PC-3 (cell line): Measurements from ENCODE around the gene JUNB.

Experiments
- EZH2 ChIP-seq: fragments of 300-600 bp; sonication (generic); IDR thresholded peaks from one replicate; pipeline ENCODE4 v1.6.1; 2017; ENCODE audit warnings: antibody characterized with exemption, mild to moderate bottlenecking, low read length; ENCODE audit not compliant: unreplicated experiment
- TF ChIP-seq, protein P1 (sequence below): fragments of 300-600 bp; sonication (generic); conservative IDR thresholded peaks from 2 replicates; pipeline ENCODE4 v1.5.1; 2017; ENCODE audit warnings: antibody characterized with exemption, low read depth, mild to moderate bottlenecking, low read length

GRCh38 chr19:12749938-12750521 lies 41.3 kb upstream of the JUNB start:
- TF ChIP-seq, protein P1, sequence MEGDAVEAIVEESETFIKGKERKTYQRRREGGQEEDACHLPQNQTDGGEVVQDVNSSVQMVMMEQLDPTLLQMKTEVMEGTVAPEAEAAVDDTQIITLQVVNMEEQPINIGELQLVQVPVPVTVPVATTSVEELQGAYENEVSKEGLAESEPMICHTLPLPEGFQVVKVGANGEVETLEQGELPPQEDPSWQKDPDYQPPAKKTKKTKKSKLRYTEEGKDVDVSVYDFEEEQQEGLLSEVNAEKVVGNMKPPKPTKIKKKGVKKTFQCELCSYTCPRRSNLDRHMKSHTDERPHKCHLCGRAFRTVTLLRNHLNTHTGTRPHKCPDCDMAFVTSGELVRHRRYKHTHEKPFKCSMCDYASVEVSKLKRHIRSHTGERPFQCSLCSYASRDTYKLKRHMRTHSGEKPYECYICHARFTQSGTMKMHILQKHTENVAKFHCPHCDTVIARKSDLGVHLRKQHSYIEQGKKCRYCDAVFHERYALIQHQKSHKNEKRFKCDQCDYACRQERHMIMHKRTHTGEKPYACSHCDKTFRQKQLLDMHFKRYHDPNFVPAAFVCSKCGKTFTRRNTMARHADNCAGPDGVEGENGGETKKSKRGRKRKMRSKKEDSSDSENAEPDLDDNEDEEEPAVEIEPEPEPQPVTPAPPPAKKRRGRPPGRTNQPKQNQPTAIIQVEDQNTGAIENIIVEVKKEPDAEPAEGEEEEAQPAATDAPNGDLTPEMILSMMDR, result no peak
- no peak for TF ChIP-seq EZH2
